CD8-positive, alpha-beta memory T cell (primary cell): ENCODE data around the gene CXCR3. TPM values are rescaled to one million over a fixed set of nuclear protein-coding genes. Genes with fewer than 3 reads are reported as not detected.
"Not testable (repeated sequence)": the region's sequence is repeated elsewhere in the genome, so short reads cannot be mapped to it uniquely, and the experiment has no call there.

Experiments
- CTCF ChIA-PET: fragments of 350-600 bp; sonication (Branson Sonifier 250); formaldehyde crosslinking; loops from one replicate; lab custom pipeline; 2021; ENCODE audit warnings: antibody characterized with exemption; lab: Charles Lee
- POLR2A ChIA-PET: fragments of 350-600 bp; sonication (Branson Sonifier 250); formaldehyde crosslinking; loops from one replicate; lab custom pipeline; 2021; ENCODE audit warnings: antibody characterized with exemption; lab: Charles Lee
- DNase-seq, 5 donors: peaks; one replicate each; pipeline versions ENCODE4 v3.0.0 to v3.0.0-alpha.2; 2020 to 2022; ENCODE audit warnings: mixed read lengths in 1 of 5
- H3K27ac ChIP-seq: one replicate; pipeline ENCODE4 v1.7.0; 2013; ENCODE audit warnings: low read depth, mild to moderate bottlenecking, low read length, moderate library complexity
- H3K27me3 ChIP-seq: 2 replicates; pipeline ENCODE4 v1.7.0; 2013; ENCODE audit warnings: low read length, mild to moderate bottlenecking; ENCODE audit not compliant: insufficient read depth, poor library complexity, severe bottlenecking
- H3K36me3 ChIP-seq: 2 replicates; pipeline ENCODE4 v1.7.0; 2013; ENCODE audit warnings: mild to moderate bottlenecking, low read length, moderate library complexity; ENCODE audit not compliant: insufficient read depth
- H3K4me1 ChIP-seq: 2 replicates; pipeline ENCODE4 v1.7.0; 2013; ENCODE audit warnings: mild to moderate bottlenecking, low read length, moderate library complexity; ENCODE audit not compliant: insufficient read depth
- H3K4me3 ChIP-seq: 2 replicates; pipeline ENCODE4 v1.7.0; 2013; ENCODE audit warnings: mild to moderate bottlenecking, low read length
- H3K9me3 ChIP-seq: 2 replicates; pipeline ENCODE4 v1.7.0; 2013; ENCODE audit warnings: mild to moderate bottlenecking, low read length
- H3K27ac Mint-ChIP-seq, 8 donors: one replicate each; pipeline ENCODE4 v1.8.0; 2020 to 2021; ENCODE audit warnings: mixed read lengths in 8 of 8, mild to moderate bottlenecking in 6 of 8, inconsistent platforms in 3 of 8, moderate library complexity in 3 of 8
- H3K27me3 Mint-ChIP-seq, 2 donors: one replicate each; pipeline ENCODE4 v1.8.0; 2020 to 2021; ENCODE audit warnings: mixed read lengths in 2 of 2, mild to moderate bottlenecking in 1 of 2, moderate library complexity in 1 of 2
- H3K36me3 Mint-ChIP-seq, 3 donors: one replicate each; pipeline ENCODE4 v1.8.0; 2020 to 2021; ENCODE audit warnings: mixed read lengths in 3 of 3, inconsistent platforms in 1 of 3, mild to moderate bottlenecking in 1 of 3
- H3K4me1 Mint-ChIP-seq, 3 donors: one replicate each; pipeline ENCODE4 v1.8.0; 2020 to 2021; ENCODE audit warnings: mixed read lengths in 3 of 3, inconsistent platforms in 1 of 3, mild to moderate bottlenecking in 1 of 3
- H3K4me3 Mint-ChIP-seq, 7 donors: one replicate each; pipeline ENCODE4 v1.8.0; 2020 to 2021; ENCODE audit warnings: mixed read lengths in 7 of 7, mild to moderate bottlenecking in 6 of 7, moderate library complexity in 4 of 7, inconsistent platforms in 2 of 7
- H3K9me3 Mint-ChIP-seq, 5 donors: one replicate each; pipeline ENCODE4 v1.8.0; 2020 to 2022; ENCODE audit warnings: mixed read lengths in 5 of 5, mild to moderate bottlenecking in 3 of 5, moderate library complexity in 2 of 5, inconsistent platforms in 1 of 5
- polyA plus RNA-seq: library from polyadenylated mRNA; unstranded; fragments of 300-500 nt; fragmentation: Illumina TruSeq; gene quantifications from one replicate; pipeline ENCODE4 v1.2.3, GENCODE V29; 2021
- total RNA-seq, 2 experiments: library from RNA; stranded (reverse); gene quantifications; one replicate each; pipeline ENCODE4 v1.2.3, GENCODE V29; 2021

Gene CXCR3
- total and polyA plus RNA-seq, 3 experiments from 2014 or later, result 66.1 to 220 (median 69.3) TPM

- peaks cover 14% of the 10 kb centered on the region for H3K4me1 ChIP-seq
- peak overlapping the region; percentile 13 to 85 (median 54) for H3K27ac Mint-ChIP-seq
- H3K4me3 Mint-ChIP-seq, result peak overlapping the region; percentile 34 to 82 (median 64)
- H3K9me3 Mint-ChIP-seq, CTCF ChIA-PET, POLR2A ChIA-PET, H3K4me3 ChIP-seq, H3K36me3 Mint-ChIP-seq, H3K9me3 ChIP-seq, H3K27me3 ChIP-seq, H3K27ac ChIP-seq, H3K36me3 ChIP-seq: not testable (repeated sequence)
- DNase-seq, result peak in 2 of 5 donors; percentile 15 to 20
- peaks cover 0 to 13% of the 10 kb centered on the region in 2 donors for H3K27me3 Mint-ChIP-seq
- H3K4me1 Mint-ChIP-seq, result peaks cover 15 to 19% (median 18%) of the 10 kb centered on the region in 3 donors
Measured at GRCh38 chrX:71662654-71663053, 44.3 kb upstream of the CXCR3 start.

- Mint-ChIP-seq H3K27ac (peak overlapping the region in 3 of 8 donors; percentile 47 to 85 (median 81)), H3K4me1 (peaks cover 15 to 19% (median 18%) of the 10 kb centered on the region in 3 donors), H3K9me3 (no peaks in the 10 kb centered on the region), H3K36me3 (no peaks in the 10 kb centered on the region), H3K27me3 (peaks cover 0 to 13% of the 10 kb centered on the region in 2 donors), H3K4me3 (peak overlapping the region in 1 of 7 donors; percentile 79)
- no peaks in the 10 kb centered on the region for H3K36me3 ChIP-seq
- ChIA-PET CTCF (no interaction called here), POLR2A (no interaction called here)
- H3K9me3 ChIP-seq, result no peaks in the 10 kb centered on the region
- no peak overlapping the region for H3K27ac ChIP-seq
- DNase-seq, result no peak
- H3K4me3 ChIP-seq, result no peak overlapping the region
- H3K4me1 ChIP-seq, result peaks cover 14% of the 10 kb centered on the region
- no peaks in the 10 kb centered on the region for H3K27me3 ChIP-seq
Measured at GRCh38 chrX:71661919-71662318, 43.6 kb upstream of the CXCR3 start.

DNA sequence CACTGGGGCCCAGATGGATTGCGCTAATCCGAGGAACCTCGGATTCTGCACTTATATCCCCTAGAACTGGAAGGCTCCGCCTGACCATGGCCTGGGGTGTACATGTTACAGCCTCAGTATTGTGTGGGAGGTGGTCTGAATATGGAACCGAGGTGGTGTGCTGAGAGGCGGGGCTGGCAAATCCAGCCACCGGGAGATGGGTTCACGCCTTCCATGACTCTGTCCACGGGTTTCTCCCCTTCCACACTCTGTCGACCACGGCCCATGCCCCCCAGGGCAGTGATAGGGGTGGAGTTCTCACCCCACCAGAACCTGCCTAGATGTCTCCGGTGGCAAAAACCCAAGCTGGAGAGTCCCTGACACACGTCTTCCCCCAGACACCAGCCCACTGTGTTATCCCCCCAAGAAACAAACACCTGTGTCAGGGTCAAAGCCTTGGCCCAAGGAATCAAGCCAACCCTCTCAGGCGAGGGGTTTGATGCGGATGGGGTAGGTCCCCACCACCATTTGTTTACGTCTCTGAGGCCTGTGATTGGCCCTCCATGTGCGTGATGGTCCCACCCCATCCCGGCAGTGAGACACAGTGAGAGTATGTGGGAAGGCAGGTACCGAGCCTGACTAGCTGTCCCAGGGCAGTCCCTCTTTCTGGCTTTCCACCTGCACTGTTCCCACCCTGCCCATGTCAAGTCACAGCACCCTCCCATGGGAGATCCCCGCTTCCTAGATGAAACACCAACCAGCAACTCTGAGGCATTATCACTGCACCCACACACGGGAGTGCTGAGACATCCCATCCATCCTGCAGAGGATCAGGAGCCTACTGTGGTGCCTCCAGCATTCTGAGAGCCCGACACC lies 42.5 kb upstream of the CXCR3 start:
- Mint-ChIP-seq H3K36me3 (no peaks in the 10 kb centered on the region), H3K4me3 (peak overlapping the region in 1 of 7 donors; percentile 48), H3K27me3 (peaks cover 0 to 15% of the 10 kb centered on the region in 2 donors), H3K9me3 (no peaks in the 10 kb centered on the region), H3K4me1 (peaks cover 15 to 19% (median 18%) of the 10 kb centered on the region in 3 donors), H3K27ac (peak overlapping the region in 3 of 8 donors; percentile 9 to 70 (median 42))
- H3K27me3 ChIP-seq, result no peaks in the 10 kb centered on the region
- no peak overlapping the region for H3K27ac ChIP-seq
- H3K4me1 ChIP-seq, result peaks cover 14% of the 10 kb centered on the region
- DNase-seq, result no peak
- POLR2A ChIA-PET, result no interaction called here
- no peak overlapping the region for H3K4me3 ChIP-seq
- H3K36me3 ChIP-seq, result no peaks in the 10 kb centered on the region
- CTCF ChIA-PET, result no interaction called here
- H3K9me3 ChIP-seq, result no peaks in the 10 kb centered on the region

DNA sequence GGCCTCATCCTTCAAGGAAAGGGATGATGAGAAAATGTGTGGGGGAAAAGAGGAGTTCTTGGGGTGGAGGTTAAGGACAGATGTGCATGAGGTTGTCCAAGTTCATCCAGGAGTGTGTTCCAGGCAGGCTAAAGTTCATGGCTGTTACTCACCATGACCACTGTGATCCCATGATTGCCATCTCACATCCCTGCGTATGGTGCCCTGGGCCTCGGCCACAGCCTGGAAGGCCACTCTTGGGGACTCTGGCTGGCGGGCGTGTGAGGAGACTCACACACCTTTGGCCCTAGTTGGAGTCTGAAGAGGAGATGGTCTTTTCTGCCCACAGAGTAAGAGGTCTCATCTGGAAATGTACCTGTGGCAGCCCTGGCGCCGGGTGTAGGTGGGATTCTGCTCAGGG lies 41.6 kb upstream of the CXCR3 start:
- Histone ChIP-seq H3K27me3 (no peaks in the 10 kb centered on the region), H3K9me3 (no peaks in the 10 kb centered on the region), H3K36me3 (no peaks in the 10 kb centered on the region), H3K4me1 (peaks cover 14% of the 10 kb centered on the region), H3K4me3 (no peak overlapping the region), H3K27ac (no peak overlapping the region)
- Mint-ChIP-seq H3K4me3 (no peak overlapping the region), H3K9me3 (no peaks in the 10 kb centered on the region), H3K4me1 (peaks cover 15 to 19% (median 18%) of the 10 kb centered on the region in 3 donors), H3K36me3 (no peaks in the 10 kb centered on the region), H3K27ac (no peak overlapping the region), H3K27me3 (peaks cover 0 to 17% of the 10 kb centered on the region in 2 donors)
- ChIA-PET CTCF (no interaction called here), POLR2A (no interaction called here)
- DNase-seq, result no peak

DNA sequence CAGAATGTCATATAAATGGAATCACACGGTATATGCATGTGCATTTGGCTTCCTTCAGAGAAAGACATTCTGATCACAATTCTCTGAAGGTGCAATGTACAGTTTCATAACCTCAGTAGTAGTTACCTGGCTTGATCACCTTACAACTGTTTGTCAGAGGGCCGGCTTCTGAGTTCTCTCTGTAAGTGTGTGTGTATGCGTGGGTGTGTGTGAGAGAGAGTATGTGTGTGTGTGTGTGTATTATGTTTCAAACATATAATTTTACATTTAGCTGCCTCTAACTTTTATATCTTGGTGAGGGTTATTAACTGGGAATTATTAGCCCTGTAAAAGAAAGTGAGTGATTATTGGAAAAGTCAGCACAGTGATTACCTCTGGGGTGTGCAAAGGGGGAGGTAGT lies 41.0 kb upstream of the CXCR3 start:
- H3K27ac Mint-ChIP-seq, result no peak overlapping the region
- H3K9me3 ChIP-seq, result no peaks in the 10 kb centered on the region
- no peaks in the 10 kb centered on the region for H3K36me3 ChIP-seq
- H3K4me3 ChIP-seq, result no peak overlapping the region
- no peak overlapping the region for H3K4me3 Mint-ChIP-seq
- no peaks in the 10 kb centered on the region for H3K9me3 Mint-ChIP-seq
- peaks cover 15 to 19% (median 18%) of the 10 kb centered on the region in 3 donors for H3K4me1 Mint-ChIP-seq
- ChIA-PET POLR2A (no interaction called here), CTCF (no interaction called here)
- H3K36me3 Mint-ChIP-seq, result no peaks in the 10 kb centered on the region
- no peak overlapping the region for H3K27ac ChIP-seq
- H3K27me3 ChIP-seq, result no peaks in the 10 kb centered on the region
- peaks cover 0 to 15% of the 10 kb centered on the region in 2 donors for H3K27me3 Mint-ChIP-seq
- H3K4me1 ChIP-seq, result peaks cover 14% of the 10 kb centered on the region
- DNase-seq, result no peak

DNA sequence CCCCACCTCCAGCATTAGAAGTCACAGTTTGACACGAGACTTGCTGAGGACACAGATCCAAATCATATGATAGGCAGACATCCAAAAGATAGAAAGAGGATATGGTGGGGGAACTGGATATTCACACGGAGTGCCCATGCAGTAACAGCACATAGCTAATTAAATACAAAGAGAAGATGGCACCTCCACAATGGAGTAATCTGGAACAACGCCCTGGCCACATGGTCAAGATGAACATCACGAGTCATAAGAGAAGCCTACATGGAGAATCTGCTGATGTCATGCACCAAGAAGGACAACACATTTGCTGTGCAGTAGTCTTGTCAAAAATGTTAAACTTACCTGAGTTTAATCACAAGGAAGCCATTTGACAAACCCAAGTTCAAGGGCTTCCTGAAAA lies 39.0 kb upstream of the CXCR3 start:
- Mint-ChIP-seq H3K9me3 (no peaks in the 10 kb centered on the region), H3K4me1 (peaks cover 3 to 8% (median 7%) of the 10 kb centered on the region in 3 donors), H3K27ac (no peak overlapping the region), H3K4me3 (no peak overlapping the region), H3K27me3 (peaks cover 0 to 14% of the 10 kb centered on the region in 2 donors), H3K36me3 (no peaks in the 10 kb centered on the region)
- H3K4me3 ChIP-seq, result no peak overlapping the region
- no peaks in the 10 kb centered on the region for H3K36me3 ChIP-seq
- no peaks in the 10 kb centered on the region for H3K9me3 ChIP-seq
- no peaks in the 10 kb centered on the region for H3K27me3 ChIP-seq
- no peak for DNase-seq
- POLR2A ChIA-PET, result interaction anchor here (0.6 kb wide), 1 partner anchor 45 kb away, joined by 19 read pairs; no protein-coding TSS in a partner anchor
- H3K4me1 ChIP-seq, result peaks cover 2% of the 10 kb centered on the region
- no peak overlapping the region for H3K27ac ChIP-seq
- CTCF ChIA-PET, result no interaction called here

GRCh38 chrX:71653344-71653743 lies 35.0 kb upstream of the CXCR3 start:
- CTCF ChIA-PET, result interaction anchor here (4.8 kb wide), 1 partner anchor 30 kb away, joined by 24 read pairs; no protein-coding TSS in a partner anchor
- no peak for DNase-seq
- no peak overlapping the region for H3K4me3 ChIP-seq
- no peaks in the 10 kb centered on the region for H3K4me1 ChIP-seq
- no peaks in the 10 kb centered on the region for H3K36me3 ChIP-seq
- Mint-ChIP-seq H3K27ac (peak overlapping the region in 1 of 8 donors; percentile 29), H3K27me3 (peaks cover 0 to 8% of the 10 kb centered on the region in 2 donors), H3K4me3 (no peak overlapping the region), H3K4me1 (peaks cover 14 to 21% (median 16%) of the 10 kb centered on the region in 3 donors), H3K9me3 (no peaks in the 10 kb centered on the region), H3K36me3 (no peaks in the 10 kb centered on the region)
- H3K27me3 ChIP-seq, result no peaks in the 10 kb centered on the region
- POLR2A ChIA-PET, result no interaction called here
- no peaks in the 10 kb centered on the region for H3K9me3 ChIP-seq
- no peak overlapping the region for H3K27ac ChIP-seq

GRCh38 chrX:71652405-71652804 lies 34.1 kb upstream of the CXCR3 start:
- Mint-ChIP-seq H3K9me3 (no peaks in the 10 kb centered on the region), H3K4me3 (no peak overlapping the region), H3K4me1 (peaks cover 14 to 23% (median 16%) of the 10 kb centered on the region in 3 donors), H3K27ac (peak overlapping the region in 2 of 8 donors; percentile 36 to 48), H3K27me3 (peaks cover 0 to 5% of the 10 kb centered on the region in 2 donors), H3K36me3 (no peaks in the 10 kb centered on the region)
- ChIA-PET POLR2A (interaction anchor here (0.7 kb wide), 1 partner anchor 30 kb away, joined by 3 read pairs; no protein-coding TSS in a partner anchor), CTCF (interaction anchor here (1.0 to 4.8 kb wide), 6 partner anchors 26 to 120 kb away, joined by 3 to 35 read pairs (median 4); partner anchors contain the start of genes CXCR3 and OGT)
- peak; percentile 19 to 66 (median 51) for DNase-seq
- Histone ChIP-seq H3K4me3 (no peak overlapping the region), H3K36me3 (no peaks in the 10 kb centered on the region), H3K4me1 (no peaks in the 10 kb centered on the region), H3K27me3 (no peaks in the 10 kb centered on the region), H3K27ac (no peak overlapping the region), H3K9me3 (no peaks in the 10 kb centered on the region)
